Lower leg skin (tissue), 3 donors: ENCODE results near the gene TM4SF1.

Experiments
- POLR2A ChIP-seq, 2 donors: fragments of 450-650 bp; IDR thresholded peaks; one replicate each; pipeline ENCODE4 v1.6.1; 2016 to 2017; ENCODE audit warnings: antibody characterized with exemption in 2 of 2, mild to moderate bottlenecking in 1 of 2, moderate library complexity in 1 of 2
- TF ChIP-seq, protein P1 (sequence below), 3 donors: fragments of 450-650 bp; IDR thresholded peaks; one replicate each; pipeline ENCODE4 v1.5.1; 2016; ENCODE audit warnings: antibody characterized with exemption in 3 of 3, mild to moderate bottlenecking in 3 of 3, moderate library complexity in 2 of 3

- TF ChIP-seq, protein P1, sequence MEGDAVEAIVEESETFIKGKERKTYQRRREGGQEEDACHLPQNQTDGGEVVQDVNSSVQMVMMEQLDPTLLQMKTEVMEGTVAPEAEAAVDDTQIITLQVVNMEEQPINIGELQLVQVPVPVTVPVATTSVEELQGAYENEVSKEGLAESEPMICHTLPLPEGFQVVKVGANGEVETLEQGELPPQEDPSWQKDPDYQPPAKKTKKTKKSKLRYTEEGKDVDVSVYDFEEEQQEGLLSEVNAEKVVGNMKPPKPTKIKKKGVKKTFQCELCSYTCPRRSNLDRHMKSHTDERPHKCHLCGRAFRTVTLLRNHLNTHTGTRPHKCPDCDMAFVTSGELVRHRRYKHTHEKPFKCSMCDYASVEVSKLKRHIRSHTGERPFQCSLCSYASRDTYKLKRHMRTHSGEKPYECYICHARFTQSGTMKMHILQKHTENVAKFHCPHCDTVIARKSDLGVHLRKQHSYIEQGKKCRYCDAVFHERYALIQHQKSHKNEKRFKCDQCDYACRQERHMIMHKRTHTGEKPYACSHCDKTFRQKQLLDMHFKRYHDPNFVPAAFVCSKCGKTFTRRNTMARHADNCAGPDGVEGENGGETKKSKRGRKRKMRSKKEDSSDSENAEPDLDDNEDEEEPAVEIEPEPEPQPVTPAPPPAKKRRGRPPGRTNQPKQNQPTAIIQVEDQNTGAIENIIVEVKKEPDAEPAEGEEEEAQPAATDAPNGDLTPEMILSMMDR (IDR thresholded peaks at IDR 0.05): no peak
- TF ChIP-seq POLR2A (IDR thresholded peaks at IDR 0.05): no peak
Observed at GRCh38 chr3:149403443-149403842, 26.0 kb upstream of the TM4SF1 start.
